Neural progenitor cell (in vitro differentiated cells): ENCODE data around the gene INS.

Experiments
- EZH2 ChIP-seq: fragments of 200-600 bp; sonication (generic); IDR thresholded peaks from 2 replicates; pipeline ENCODE4 v1.6.1; 2017; ENCODE audit warnings: antibody characterized with exemption, mild to moderate bottlenecking, moderate library complexity
- EZH2phosphoT487 ChIP-seq: fragments of 200-600 bp; sonication (generic); IDR thresholded peaks from 2 replicates; pipeline ENCODE4 v1.6.1; 2017; ENCODE audit warnings: antibody characterized with exemption
- TF ChIP-seq, protein P1 (sequence below): fragments of 200-600 bp; sonication (generic); IDR thresholded peaks from 2 replicates; pipeline ENCODE4 v1.5.1; 2017; ENCODE audit warnings: antibody characterized with exemption, mild to moderate bottlenecking

DNA sequence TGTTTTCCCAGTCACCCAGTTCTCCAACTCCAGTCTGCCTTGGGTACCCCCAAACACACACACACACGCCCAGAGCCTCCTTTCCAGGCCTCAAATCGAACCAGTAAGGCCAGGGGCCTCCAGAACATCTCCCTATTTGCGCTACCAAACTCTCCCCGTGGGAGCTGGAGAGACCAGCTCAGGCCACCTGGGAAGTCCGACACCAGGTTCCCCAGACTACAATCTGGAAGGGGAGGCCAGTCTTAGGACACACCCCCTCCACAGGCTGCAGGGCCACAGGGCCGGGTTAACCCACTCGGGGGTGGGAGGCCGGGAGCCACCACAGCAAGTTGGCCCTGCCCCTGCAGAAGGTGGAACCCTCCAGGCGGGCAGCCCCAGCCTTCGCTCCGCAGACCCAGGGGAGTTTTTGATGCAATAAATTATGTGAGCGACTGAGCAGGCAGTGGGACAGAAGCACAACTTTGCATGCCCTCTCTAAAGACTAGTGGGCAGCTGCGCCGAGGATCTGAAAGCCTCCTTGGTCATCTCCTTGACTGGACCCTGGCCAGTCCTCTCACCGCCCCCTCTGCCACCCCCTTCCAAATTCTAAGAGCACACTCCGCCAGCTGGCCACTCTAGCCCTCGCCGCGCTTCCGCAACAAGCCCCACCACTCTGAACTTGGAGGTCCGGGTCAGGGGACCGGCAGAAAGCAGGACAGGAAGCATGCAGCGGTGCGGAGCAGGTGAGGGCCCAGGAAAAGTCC lies 24.6 kb downstream of the INS start:
- TF ChIP-seq, protein P1, sequence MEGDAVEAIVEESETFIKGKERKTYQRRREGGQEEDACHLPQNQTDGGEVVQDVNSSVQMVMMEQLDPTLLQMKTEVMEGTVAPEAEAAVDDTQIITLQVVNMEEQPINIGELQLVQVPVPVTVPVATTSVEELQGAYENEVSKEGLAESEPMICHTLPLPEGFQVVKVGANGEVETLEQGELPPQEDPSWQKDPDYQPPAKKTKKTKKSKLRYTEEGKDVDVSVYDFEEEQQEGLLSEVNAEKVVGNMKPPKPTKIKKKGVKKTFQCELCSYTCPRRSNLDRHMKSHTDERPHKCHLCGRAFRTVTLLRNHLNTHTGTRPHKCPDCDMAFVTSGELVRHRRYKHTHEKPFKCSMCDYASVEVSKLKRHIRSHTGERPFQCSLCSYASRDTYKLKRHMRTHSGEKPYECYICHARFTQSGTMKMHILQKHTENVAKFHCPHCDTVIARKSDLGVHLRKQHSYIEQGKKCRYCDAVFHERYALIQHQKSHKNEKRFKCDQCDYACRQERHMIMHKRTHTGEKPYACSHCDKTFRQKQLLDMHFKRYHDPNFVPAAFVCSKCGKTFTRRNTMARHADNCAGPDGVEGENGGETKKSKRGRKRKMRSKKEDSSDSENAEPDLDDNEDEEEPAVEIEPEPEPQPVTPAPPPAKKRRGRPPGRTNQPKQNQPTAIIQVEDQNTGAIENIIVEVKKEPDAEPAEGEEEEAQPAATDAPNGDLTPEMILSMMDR = no peak
- TF ChIP-seq EZH2phosphoT487 (no peak), EZH2 (no peak)
